ENCODE results near the gene GINS2.

Gene GINS2

GRCh38 chr16:85679870-85680269 is 8.9 kb downstream of the GINS2 start:
- TF ChIP-seq CTCF (conservative IDR thresholded peaks at IDR 0.05; ENCODE audit: low read depth), result no peak

GRCh38 chr16:85678821-85679220 is 9.9 kb downstream of the GINS2 start:
- ChIA-PET POLR2A (ENCODE audit: low non-redundant PET) (no interaction called here), CTCF (interaction anchor here (0.7 to 1.1 kb wide), 2 partner anchors 17 to 100 kb away, joined by 3 read pairs; no protein-coding TSS in a partner anchor)
- no peak for TF ChIP-seq CTCF (conservative IDR thresholded peaks at IDR 0.05; ENCODE audit: low read depth)
- no peak overlapping the region for H3K27ac ChIP-seq
- no peak for DNase-seq (ENCODE audit: low spot score)

More at GRCh38 chr16:85679870-85680269, 8.9 kb downstream of the GINS2 start:
- POLR2A ChIA-PET (ENCODE audit: low non-redundant PET), result no interaction called here
- H3K27ac ChIP-seq, result peak overlapping the region; percentile 19
- no peak for DNase-seq (ENCODE audit: low spot score)
- CTCF ChIA-PET, result no interaction called here

GRCh38 chr16:85678016-85678415 is 10.7 kb downstream of the GINS2 start:
- POLR2A ChIA-PET (ENCODE audit: low non-redundant PET), result no interaction called here
- CTCF ChIA-PET, result interaction anchor here (0.7 to 0.9 kb wide), 2 partner anchors 19 to 82 kb away, joined by 3 read pairs; no protein-coding TSS in a partner anchor
- no peak for TF ChIP-seq CTCF (conservative IDR thresholded peaks at IDR 0.05; ENCODE audit: low read depth)
- no peak overlapping the region; the same call in 1 of the 2 replicates for H3K27ac ChIP-seq
- no peak for DNase-seq (ENCODE audit: low spot score)

GRCh38 chr16:85677383-85677967 is 11.3 kb downstream of the GINS2 start:
- ChIA-PET CTCF (interaction anchor here (0.6 to 0.9 kb wide), 2 partner anchors 43 to 82 kb away, joined by 3 to 4 read pairs; no protein-coding TSS in a partner anchor), POLR2A (ENCODE audit: low non-redundant PET) (interaction anchor here (0.7 kb wide), 1 partner anchor 1468 kb away, joined by 4 read pairs; no protein-coding TSS in a partner anchor)
- DNase-seq (ENCODE audit: low spot score), result no peak
- H3K27ac ChIP-seq, result no peak overlapping the region
- TF ChIP-seq CTCF (conservative IDR thresholded peaks at IDR 0.05; ENCODE audit: low read depth), result no peak

GRCh38 chr16:85676466-85676865 is 12.3 kb downstream of the GINS2 start:
- no peak for DNase-seq (ENCODE audit: low spot score)
- POLR2A ChIA-PET (ENCODE audit: low non-redundant PET), result no interaction called here
- no peak for TF ChIP-seq CTCF (conservative IDR thresholded peaks at IDR 0.05; ENCODE audit: low read depth)
- CTCF ChIA-PET, result interaction anchor here (1.1 to 1.2 kb wide), 2 partner anchors 23 to 83 kb away, joined by 3 to 6 read pairs; no protein-coding TSS in a partner anchor
- H3K27ac ChIP-seq, result peak overlapping the region; percentile 13; the same call in 1 of the 2 replicates

GRCh38 chr16:85675251-85675874 is 13.4 kb downstream of the GINS2 start:
- TF ChIP-seq CTCF (conservative IDR thresholded peaks at IDR 0.05; ENCODE audit: low read depth), result peak; percentile 47; the same call in 1 of the 2 replicates
- ChIA-PET POLR2A (ENCODE audit: low non-redundant PET) (no interaction called here), CTCF (interaction anchor here (0.6 to 1.2 kb wide), 8 partner anchors 25 to 638 kb away, joined by 3 to 6 read pairs (median 4); no protein-coding TSS in a partner anchor)
- no peak for DNase-seq (ENCODE audit: low spot score)
- H3K27ac ChIP-seq, result no peak overlapping the region

Data from RWPE1 (cell line).